ENCODE results near the gene LSS. TPM values are rescaled to one million over a fixed set of nuclear protein-coding genes. Genes with fewer than 3 reads are reported as not detected.

The LSS gene
- polyA plus RNA-seq, 1 donor (not counting 4 experiments of a cell fraction or from before 2014, with no cell fraction given) = 105 TPM

DNA sequence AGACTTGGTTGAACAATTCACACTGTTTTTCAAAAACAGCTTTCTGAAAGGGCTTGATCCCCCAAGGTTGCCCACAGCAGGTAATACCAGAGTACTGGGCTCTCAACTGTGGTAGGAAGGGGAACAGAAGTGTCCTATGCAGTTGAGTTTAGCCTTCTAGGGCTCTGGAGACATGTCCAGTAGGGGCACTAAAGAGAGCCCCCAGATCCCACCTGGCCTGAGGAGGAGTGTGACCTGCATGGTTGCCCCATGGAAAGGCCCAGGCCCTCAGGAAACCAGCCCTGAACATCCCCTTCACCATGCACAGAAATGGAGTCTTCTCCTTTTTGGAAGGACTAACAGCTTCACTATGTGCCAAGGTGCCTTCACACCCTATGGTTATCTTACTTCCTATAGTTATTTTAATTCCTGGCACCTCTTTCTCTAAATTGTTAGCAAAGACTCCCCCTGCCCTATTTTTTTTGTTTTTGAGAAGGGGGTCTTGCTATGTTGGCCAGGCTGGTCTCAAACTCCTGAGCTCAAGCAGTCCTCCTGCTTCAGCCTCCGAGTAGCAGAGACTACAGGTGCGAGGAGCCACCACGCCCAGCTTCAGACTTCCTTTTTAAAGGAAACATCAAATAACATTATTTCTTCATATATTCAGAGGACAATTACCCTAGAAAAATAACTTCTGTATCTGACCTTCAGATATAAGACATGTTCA lies 16.8 kb upstream of the LSS start:
- FAIRE-seq (no peak), DNase-seq (ENCODE audit: low read depth, low spot score) (no peak)
- H3K27me3 ChIP-seq (ENCODE audit: control insufficient read depth, extremely low read depth, insufficient read depth, low read length) = no peaks in the 10 kb centered on the region
- H3K9me3 ChIP-seq (ENCODE audit: control insufficient read depth, low read depth, low read length) = no peaks in the 10 kb centered on the region
- no peaks in the 10 kb centered on the region for H4K20me1 ChIP-seq (ENCODE audit: control insufficient read depth, extremely low read depth, insufficient read depth, low read length)
- no peak for TF ChIP-seq EZH2 (IDR thresholded peaks at IDR 0.05; ENCODE audit: low read length)
- TF ChIP-seq, protein P1, sequence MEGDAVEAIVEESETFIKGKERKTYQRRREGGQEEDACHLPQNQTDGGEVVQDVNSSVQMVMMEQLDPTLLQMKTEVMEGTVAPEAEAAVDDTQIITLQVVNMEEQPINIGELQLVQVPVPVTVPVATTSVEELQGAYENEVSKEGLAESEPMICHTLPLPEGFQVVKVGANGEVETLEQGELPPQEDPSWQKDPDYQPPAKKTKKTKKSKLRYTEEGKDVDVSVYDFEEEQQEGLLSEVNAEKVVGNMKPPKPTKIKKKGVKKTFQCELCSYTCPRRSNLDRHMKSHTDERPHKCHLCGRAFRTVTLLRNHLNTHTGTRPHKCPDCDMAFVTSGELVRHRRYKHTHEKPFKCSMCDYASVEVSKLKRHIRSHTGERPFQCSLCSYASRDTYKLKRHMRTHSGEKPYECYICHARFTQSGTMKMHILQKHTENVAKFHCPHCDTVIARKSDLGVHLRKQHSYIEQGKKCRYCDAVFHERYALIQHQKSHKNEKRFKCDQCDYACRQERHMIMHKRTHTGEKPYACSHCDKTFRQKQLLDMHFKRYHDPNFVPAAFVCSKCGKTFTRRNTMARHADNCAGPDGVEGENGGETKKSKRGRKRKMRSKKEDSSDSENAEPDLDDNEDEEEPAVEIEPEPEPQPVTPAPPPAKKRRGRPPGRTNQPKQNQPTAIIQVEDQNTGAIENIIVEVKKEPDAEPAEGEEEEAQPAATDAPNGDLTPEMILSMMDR (optimal IDR thresholded peaks at IDR 0.05 in 1 of 3, IDR thresholded peaks at IDR 0.05 in 1 of 3, conservative IDR thresholded peaks at IDR 0.05 in 1 of 3; ENCODE audit: extremely low read depth in 1 of 3, insufficient read depth in 2 of 3, low read length in 3 of 3) = no peak
- H3K27ac ChIP-seq (ENCODE audit: control insufficient read depth, insufficient read depth, low read length) = no peak overlapping the region
- no peaks in the 10 kb centered on the region for H3K79me2 ChIP-seq (ENCODE audit: control insufficient read depth, insufficient read depth, low read length)
- no peak overlapping the region for H3K9ac ChIP-seq (ENCODE audit: control insufficient read depth, extremely low read depth, insufficient read depth, low read length)
- dilution Hi-C loops (cut with MboI; ENCODE audit: extremely low pct_ligation_motif_present, low sequenced_read_pairs) = no loop called here
- peaks cover 34 to 44% of the 10 kb centered on the region in 2 experiments for H3K36me3 ChIP-seq (ENCODE audit: control insufficient read depth in 2 of 2, extremely low read depth in 1 of 2, insufficient read depth in 2 of 2, low read length in 2 of 2)
- no peaks in the 10 kb centered on the region for H3K4me1 ChIP-seq (ENCODE audit: control insufficient read depth, extremely low read depth, insufficient read depth, low read length)
- no peak overlapping the region for H3K4me3 ChIP-seq (ENCODE audit: control insufficient read depth in 2 of 3, extremely low read depth in 1 of 3, insufficient read depth in 2 of 3, low read depth in 1 of 3, low read length in 3 of 3)
- H3K9me1 ChIP-seq (ENCODE audit: control insufficient read depth, extremely low read depth, insufficient read depth, low read length) = no peaks in the 10 kb centered on the region
- H3K4me2 ChIP-seq (ENCODE audit: control insufficient read depth, extremely low read depth, insufficient read depth, low read depth, low read length) = no peak overlapping the region
- no peak overlapping the region for H2AFZ ChIP-seq (ENCODE audit: control insufficient read depth, low read length)

DNA sequence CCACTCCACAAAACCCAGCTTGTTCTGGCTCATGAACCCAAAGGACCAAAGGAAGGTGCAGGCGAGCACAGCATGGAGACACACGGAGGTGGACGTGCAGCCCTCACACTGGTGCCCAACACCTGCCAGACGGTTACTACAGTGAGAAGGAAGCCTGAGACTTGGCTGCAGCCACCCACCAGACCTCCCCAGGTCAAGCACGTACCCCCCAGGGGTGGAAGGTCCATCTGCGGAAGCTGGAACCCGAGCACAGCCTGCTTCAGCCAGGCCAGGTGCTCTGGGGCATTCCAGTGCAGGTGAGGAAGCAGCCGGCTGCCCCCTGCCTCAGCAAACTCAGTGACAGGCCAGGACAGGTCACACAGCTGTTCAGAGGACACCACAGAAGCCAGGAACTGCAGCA lies 16.0 kb upstream of the LSS start:
- H3K9me1 ChIP-seq (ENCODE audit: control insufficient read depth, extremely low read depth, insufficient read depth, low read length) = no peaks in the 10 kb centered on the region
- no peak overlapping the region for H3K27ac ChIP-seq (ENCODE audit: control insufficient read depth, insufficient read depth, low read length)
- H3K9ac ChIP-seq (ENCODE audit: control insufficient read depth, extremely low read depth, insufficient read depth, low read length) = no peak overlapping the region
- no peak overlapping the region for H3K4me3 ChIP-seq (ENCODE audit: control insufficient read depth in 2 of 3, extremely low read depth in 1 of 3, insufficient read depth in 2 of 3, low read depth in 1 of 3, low read length in 3 of 3)
- FAIRE-seq (no peak), DNase-seq (ENCODE audit: low read depth, low spot score) (no peak)
- no peaks in the 10 kb centered on the region for H3K27me3 ChIP-seq (ENCODE audit: control insufficient read depth, extremely low read depth, insufficient read depth, low read length)
- H3K4me2 ChIP-seq (ENCODE audit: control insufficient read depth, extremely low read depth, insufficient read depth, low read depth, low read length) = no peak overlapping the region
- dilution Hi-C loops (cut with MboI; ENCODE audit: extremely low pct_ligation_motif_present, low sequenced_read_pairs) = no loop called here
- H3K36me3 ChIP-seq (ENCODE audit: control insufficient read depth in 2 of 2, extremely low read depth in 1 of 2, insufficient read depth in 2 of 2, low read length in 2 of 2) = peaks cover 34 to 40% of the 10 kb centered on the region in 2 experiments
- TF ChIP-seq EZH2 (IDR thresholded peaks at IDR 0.05; ENCODE audit: low read length) = no peak
- TF ChIP-seq, protein P1 (optimal IDR thresholded peaks at IDR 0.05 in 1 of 3, IDR thresholded peaks at IDR 0.05 in 1 of 3, conservative IDR thresholded peaks at IDR 0.05 in 1 of 3; ENCODE audit: extremely low read depth in 1 of 3, insufficient read depth in 2 of 3, low read length in 3 of 3) = no peak
- no peak overlapping the region for H2AFZ ChIP-seq (ENCODE audit: control insufficient read depth, low read length)
- H4K20me1 ChIP-seq (ENCODE audit: control insufficient read depth, extremely low read depth, insufficient read depth, low read length) = no peaks in the 10 kb centered on the region
- no peaks in the 10 kb centered on the region for H3K79me2 ChIP-seq (ENCODE audit: control insufficient read depth, insufficient read depth, low read length)
- H3K4me1 ChIP-seq (ENCODE audit: control insufficient read depth, extremely low read depth, insufficient read depth, low read length) = no peaks in the 10 kb centered on the region
- no peaks in the 10 kb centered on the region for H3K9me3 ChIP-seq (ENCODE audit: control insufficient read depth, low read depth, low read length)
